NCI-H146 (cell line): ENCODE results near the gene HES5.
A peak's percentile ranks its signal among the peaks of the same experiment; 100 is the strongest.
"Not testable (repeated sequence)": the region's sequence is repeated elsewhere in the genome, so short reads cannot be mapped to it uniquely, and the experiment has no call there.

Experiments
- DNase-seq: peaks from one replicate; lab custom pipeline; 2025; lab: John Stamatoyannopoulos, UW

HES5 gene

DNA sequence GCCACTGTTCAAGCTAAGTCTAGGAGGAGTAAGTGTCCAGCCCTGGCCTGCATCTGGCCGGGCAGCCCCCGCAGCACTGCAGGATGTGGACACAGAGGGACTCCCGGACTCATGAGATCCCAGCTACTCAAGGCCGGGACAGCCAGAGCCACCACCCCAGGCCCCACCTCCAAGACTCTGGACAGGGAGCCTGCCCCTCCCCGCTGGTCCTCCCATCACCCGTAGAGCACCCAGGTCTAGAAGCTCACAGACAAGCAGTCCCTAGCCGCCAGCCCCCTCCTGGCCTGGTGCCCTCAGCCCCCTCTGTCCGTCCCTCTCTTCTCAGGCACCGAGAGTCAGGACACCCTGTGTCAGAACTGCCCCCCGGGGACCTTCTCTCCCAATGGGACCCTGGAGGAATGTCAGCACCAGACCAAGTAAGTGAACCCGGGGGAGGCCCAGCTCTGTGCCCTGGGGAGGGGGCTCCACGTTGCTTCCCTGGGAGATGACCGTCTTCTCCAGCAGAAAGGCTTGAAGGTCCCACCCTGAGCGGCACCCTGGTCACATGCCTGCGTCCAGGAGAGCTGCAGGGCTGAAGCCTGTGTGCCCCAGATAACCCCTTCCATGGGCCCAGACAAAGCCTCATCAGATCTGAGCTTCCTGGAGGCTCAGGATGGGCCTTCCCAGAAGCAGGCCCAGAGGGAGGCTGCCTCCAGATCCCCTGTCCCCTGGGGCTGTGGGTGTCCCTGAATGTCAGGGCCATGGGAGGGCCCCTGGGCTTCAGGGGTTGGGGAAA lies 30.4 kb upstream of the HES5 start:
- DNase-seq, result no peak

GRCh38 chr1:2559509-2560298 lies 29.6 kb upstream of the HES5 start:
- DNase-seq, result no peak

- DNase-seq, result no peak
These were observed 28.8 kb upstream of the HES5 start for GRCh38 chr1:2558861-2559260.

DNA sequence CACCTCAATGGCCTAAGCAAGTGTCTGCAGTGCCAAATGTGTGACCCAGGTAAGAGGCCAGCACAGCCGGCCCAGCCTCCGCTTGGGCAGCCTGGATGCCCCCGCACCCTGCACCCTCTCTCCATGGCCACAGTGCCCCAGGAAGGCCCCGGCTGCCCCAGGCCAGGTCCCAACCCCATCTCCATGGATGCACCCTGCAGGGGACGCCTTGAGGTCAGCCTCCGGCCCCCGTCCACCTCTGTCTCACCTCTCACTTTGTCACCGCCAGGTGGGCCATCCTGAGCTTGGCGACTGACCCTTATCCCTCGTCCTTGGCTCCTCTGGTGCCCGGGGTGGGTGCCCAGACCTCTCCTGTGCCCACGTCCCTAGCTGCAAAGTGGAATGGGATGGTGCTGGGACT lies 28.4 kb upstream of the HES5 start:
- DNase-seq, result no peak

- no peak for DNase-seq
These were observed 27.7 kb upstream of the HES5 start for GRCh38 chr1:2557482-2558400.

- peak; percentile 44 for DNase-seq
These were observed 26.8 kb upstream of the HES5 start for GRCh38 chr1:2556678-2557481.

- peak; percentile 41 for DNase-seq
These were observed 26.2 kb upstream of the HES5 start, which contains the start of gene TNFRSF14 for GRCh38 chr1:2556277-2556677. Gene TNFRSF14, plus strand, starts transcription at chr1:2556371. Its CDS starts 294 bp downstream, at chr1:2556665.

GRCh38 chr1:2555634-2556276 lies 25.7 kb upstream of the HES5 start:
- DNase-seq, result peak; percentile 14

DNA sequence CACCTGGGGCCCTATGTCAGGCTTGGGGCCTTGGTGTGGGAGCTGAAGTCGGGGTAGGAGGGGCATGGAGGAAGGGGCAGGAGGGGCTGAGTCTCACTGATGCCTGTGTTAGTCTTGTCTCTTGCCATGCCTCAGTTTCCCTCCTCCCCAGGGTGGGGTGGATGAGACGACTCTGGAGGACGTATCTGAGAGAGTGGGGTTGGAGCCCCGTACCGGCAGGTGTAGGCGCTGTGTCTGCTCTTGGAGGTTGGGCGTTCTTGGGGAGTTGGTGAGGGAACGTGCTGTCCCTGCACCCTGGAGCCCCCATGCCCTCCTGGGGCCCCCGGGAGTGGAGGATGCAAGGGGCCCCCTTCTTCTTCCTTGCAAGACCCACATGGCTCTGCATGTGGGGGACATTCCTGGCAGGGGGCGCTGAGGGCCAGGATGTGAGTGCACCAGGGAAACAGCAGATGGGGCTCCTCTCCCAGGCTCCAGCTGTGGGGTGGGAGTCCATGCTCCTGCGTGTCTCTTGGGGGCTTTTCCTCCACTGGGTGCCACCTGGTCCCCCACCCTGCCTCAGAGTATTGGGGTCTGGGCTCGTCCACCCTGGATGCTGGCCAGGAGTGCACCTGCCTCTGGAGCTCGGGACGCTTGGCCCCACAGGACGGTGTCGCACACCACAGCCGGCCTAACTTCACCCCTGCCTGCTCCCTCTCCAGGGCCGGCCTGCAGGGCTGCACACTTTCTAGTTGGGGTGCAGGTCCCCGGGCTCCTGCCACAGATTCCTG lies 24.7 kb upstream of the HES5 start:
- no peak for DNase-seq

DNA sequence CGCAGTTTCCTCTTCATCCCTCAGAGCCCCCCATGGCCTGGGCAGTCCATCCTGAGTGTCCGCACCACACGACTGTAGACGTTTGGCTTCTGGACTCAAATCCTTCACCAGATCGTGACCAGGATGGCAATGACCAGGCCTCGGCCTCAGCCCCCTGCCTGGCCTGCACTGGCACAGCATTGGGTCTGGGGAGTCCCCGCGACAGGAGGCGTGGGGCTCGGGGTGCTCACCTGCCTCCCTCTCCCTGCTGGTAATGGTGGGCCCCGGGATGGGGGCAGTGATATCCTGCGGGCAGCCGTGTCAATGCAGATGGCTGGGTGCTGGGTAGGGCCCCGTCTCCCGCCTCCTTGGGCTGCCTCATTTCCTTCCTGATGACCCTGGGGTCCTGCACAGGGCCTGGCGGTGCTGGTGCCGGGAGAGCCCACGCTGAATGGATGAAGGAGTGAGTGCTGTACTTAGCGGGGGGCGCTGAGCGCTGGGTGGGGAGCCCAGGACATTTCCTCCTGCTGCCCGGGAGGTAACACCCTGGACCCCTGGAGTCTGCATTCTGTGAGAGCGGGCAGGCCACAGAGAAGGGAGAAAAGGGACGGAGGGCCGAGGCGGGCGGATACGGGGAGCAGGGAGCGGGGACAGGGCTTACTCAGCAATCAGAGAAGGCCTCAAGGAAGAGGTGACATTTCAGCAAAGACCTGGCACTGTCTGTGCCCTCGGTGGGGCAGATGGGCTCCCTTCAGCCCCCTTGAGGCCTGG lies 24.0 kb upstream of the HES5 start:
- DNase-seq, result no peak

GRCh38 chr1:2553076-2553475 lies 23.0 kb upstream of the HES5 start:
- not testable (repeated sequence) for DNase-seq

DNA sequence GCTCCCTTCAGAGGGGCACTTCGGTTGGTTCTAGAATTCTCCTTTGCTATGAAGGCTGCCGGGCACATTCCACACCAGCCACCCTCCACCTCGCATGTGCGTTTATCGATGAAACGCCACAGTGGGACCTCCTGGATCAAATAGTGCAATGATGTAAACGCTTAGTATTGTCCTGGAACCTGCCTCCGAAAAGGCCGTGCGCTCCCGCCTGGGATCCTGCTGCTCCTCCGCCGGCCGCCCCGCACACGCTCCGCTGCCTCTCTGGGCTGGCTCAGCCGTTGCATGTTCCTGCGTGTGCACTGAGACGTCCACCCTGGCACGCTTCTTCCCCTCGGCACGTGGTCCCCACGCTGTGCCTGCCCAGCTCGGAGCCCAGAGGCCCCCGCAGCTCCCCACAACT lies 22.1 kb upstream of the HES5 start:
- DNase-seq, result no peak

DNA sequence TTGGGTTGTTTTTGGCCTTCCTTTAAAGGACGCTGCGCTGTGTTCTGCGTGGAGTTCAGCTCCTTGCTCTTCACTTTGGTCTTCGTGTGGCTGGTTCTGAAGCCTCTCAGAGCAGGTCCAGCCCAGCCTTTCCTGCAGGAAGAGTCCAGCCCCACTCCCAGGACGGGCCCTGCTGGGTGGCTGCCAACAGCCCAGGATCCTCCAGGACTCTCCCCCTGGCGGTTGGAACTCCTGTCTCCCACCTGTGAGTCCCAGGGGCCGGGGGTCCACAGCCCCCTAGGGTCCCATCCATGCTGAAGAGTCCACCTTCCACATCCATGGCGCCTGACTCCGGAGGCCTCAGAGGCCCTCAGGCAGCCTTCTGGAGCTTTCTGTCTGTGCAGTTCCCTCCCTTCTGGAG lies 21.5 kb upstream of the HES5 start:
- not testable (repeated sequence) for DNase-seq

DNA sequence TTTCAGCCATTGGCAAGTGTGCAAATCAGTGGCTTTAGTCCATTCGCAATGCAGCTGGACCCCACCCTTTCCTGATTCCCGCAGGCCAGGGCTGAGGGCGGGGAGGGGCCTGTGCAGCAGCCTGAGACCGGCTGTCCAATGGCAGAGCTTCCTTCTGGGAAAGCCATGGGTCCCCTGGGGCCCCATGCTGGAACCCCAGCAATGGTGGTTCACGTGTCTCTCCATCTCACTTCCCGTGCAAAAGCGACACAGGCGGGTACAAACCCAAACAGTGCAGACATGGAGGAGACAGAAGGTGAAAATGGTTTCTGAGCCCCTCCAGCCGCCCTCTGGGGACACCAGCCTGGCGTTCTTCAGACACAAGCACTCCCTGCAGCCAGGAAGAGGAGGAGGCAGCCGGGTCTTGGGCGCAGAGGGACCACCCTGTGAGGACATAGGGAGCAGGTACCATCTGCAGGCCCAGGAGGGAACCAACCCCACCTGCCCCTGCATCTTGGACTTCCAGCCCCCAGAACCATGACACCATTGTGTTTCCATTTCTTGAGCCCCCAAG lies 20.3 kb upstream of the HES5 start:
- DNase-seq, result not testable (repeated sequence)

DNA sequence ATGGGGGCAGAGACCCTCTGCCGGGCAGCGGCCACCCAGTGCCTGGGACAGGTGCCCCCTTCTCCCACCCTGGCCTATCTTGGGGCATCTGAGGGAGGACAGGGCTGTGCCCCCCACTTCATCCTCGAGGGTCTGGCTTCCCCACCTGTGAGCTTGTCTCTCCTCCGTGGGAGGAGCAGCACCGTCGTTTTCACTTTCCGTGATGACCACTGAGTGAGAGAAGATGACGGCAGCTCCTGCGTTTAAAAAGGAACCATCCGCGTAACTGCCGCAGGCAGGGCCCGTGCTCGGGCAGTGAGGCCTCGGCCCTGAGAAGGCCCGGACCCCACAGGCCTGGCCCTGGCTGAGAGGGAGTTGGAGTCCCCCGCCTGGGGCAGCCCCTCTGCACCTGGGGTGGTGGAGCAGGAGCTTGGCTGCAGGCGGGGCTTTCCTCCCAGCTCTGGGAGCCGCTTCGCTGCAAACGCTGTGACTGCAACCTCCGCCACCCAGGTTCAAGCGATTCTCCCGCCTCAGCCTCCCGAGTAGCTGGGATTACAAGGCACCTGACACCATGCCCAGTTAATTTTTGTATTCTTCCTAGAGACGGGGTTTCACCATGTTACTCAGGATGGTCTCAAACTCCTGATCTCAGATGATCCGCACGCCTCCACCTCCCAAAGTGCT lies 19.4 kb upstream of the HES5 start:
- not testable (repeated sequence) for DNase-seq

GRCh38 chr1:2548068-2548589 lies 18.1 kb upstream of the HES5 start:
- peak; percentile 75 for DNase-seq

GRCh38 chr1:2547210-2548067 lies 17.4 kb upstream of the HES5 start:
- peak; percentile 49 for DNase-seq
